H1 (cell line): ENCODE measurements around the gene RASSF5.

Experiments
- ATF3 ChIP-seq: IDR thresholded peaks from 2 replicates; pipeline ENCODE4 v1.6.1; 2011; ENCODE audit warnings: low read depth, mild to moderate bottlenecking, low read length; ENCODE audit not compliant: insufficient read depth
- CTCF ChIP-seq, 3 experiments: IDR thresholded peaks; 1 replicate in 2 of 3; 2 replicates in 1 of 3; pipeline versions ENCODE4 v1.5.1 to v1.6.1; 2011; ENCODE audit warnings: low read length in 3 of 3, mild to moderate bottlenecking in 3 of 3, inconsistent platforms in 2 of 3, low read depth in 1 of 3, moderate library complexity in 1 of 3; ENCODE audit not compliant: insufficient read depth in 1 of 3; ENCODE audit errors: control extremely low read depth in 1 of 3
- EP300 ChIP-seq, 2 experiments: IDR thresholded peaks; 1 replicate in 1 of 2; 2 replicates in 1 of 2; pipeline ENCODE4 v1.6.1; 2011 to 2012; ENCODE audit warnings: low read depth in 2 of 2, low read length in 2 of 2, mild to moderate bottlenecking in 2 of 2, borderline replicate concordance in 1 of 2, inconsistent platforms in 1 of 2, moderate library complexity in 1 of 2
- GABPA ChIP-seq: IDR thresholded peaks from 2 replicates; pipeline ENCODE4 v1.6.1; 2011; ENCODE audit warnings: mild to moderate bottlenecking, low read length, moderate library complexity, borderline replicate concordance; ENCODE audit not compliant: insufficient read depth
- POLR2AphosphoS5 ChIP-seq: IDR thresholded peaks from 2 replicates; pipeline ENCODE4 v1.6.1; 2011; ENCODE audit warnings: low read depth, low read length
- RNF2 ChIP-seq: fragments of 200-900, 300-1000 bp; sonication (generic); IDR thresholded peaks from 2 replicates; pipeline ENCODE4 v1.7.1; 2016; ENCODE audit warnings: borderline replicate concordance, low read depth, mild to moderate bottlenecking, antibody characterized with exemption, low read length; ENCODE audit not compliant: poor library complexity, severe bottlenecking; ENCODE audit errors: missing control alignments
- TAF1 ChIP-seq: IDR thresholded peaks from 2 replicates; pipeline ENCODE4 v1.6.1; 2011; ENCODE audit warnings: mild to moderate bottlenecking, low read depth, low read length
- TEAD4 ChIP-seq: IDR thresholded peaks from 2 replicates; pipeline ENCODE4 v1.6.1; 2012; ENCODE audit warnings: low read depth, low read length, inconsistent platforms, mixed read lengths
- YY1 ChIP-seq: IDR thresholded peaks from 2 replicates; pipeline ENCODE4 v1.6.1; 2011; ENCODE audit warnings: low read depth, mild to moderate bottlenecking, low read length
- ZNF274 ChIP-seq: IDR thresholded peaks from 2 replicates; pipeline ENCODE4 v1.7.0; 2012; ENCODE audit warnings: low read length, borderline replicate concordance; ENCODE audit errors: extremely low read depth

- TF ChIP-seq YY1 = no peak
- TF ChIP-seq ATF3 = no peak
- no peak for TF ChIP-seq TAF1
- TF ChIP-seq EP300 (IDR thresholded peaks at IDR 0.05; ENCODE audit: borderline replicate concordance in 1 of 2, low read depth in 2 of 2, low read length in 2 of 2) = no peak
- TF ChIP-seq CTCF (IDR thresholded peaks at IDR 0.05; ENCODE audit: control extremely low read depth in 1 of 3, insufficient read depth in 1 of 3, low read depth in 1 of 3, low read length in 3 of 3) = no peak
- TF ChIP-seq GABPA = no peak
- no peak for TF ChIP-seq RNF2
- no peak for TF ChIP-seq ZNF274
- TF ChIP-seq POLR2AphosphoS5 = no peak
- TF ChIP-seq TEAD4 = no peak
Measured at GRCh38 chr1:206508956-206509355, 1.6 kb downstream of the RASSF5 start.
